HUES6 (cell line): ENCODE results near the gene SELENOH.

Experiments used
- H3K27ac ChIP-seq: 2 replicates; pipeline ENCODE4 v1.7.0; 2013; ENCODE audit warnings: low read depth, mild to moderate bottlenecking, low read length, inconsistent platforms
- H3K27me3 ChIP-seq: 2 replicates; pipeline ENCODE4 v1.6.1; 2013; ENCODE audit warnings: low read length; ENCODE audit not compliant: control insufficient read depth, insufficient read depth
- H3K36me3 ChIP-seq: 2 replicates; pipeline ENCODE4 v1.6.1; 2013; ENCODE audit warnings: low read length; ENCODE audit not compliant: control insufficient read depth, insufficient read depth
- H3K4me1 ChIP-seq: 2 replicates; pipeline ENCODE4 v1.6.1; 2013; ENCODE audit warnings: low read length; ENCODE audit not compliant: control insufficient read depth, insufficient read depth
- H3K4me3 ChIP-seq: 2 replicates; pipeline ENCODE4 v1.5.1; 2013; ENCODE audit warnings: low read depth, low read length
- H3K9ac ChIP-seq: one replicate; pipeline ENCODE4 v1.6.1; 2013; ENCODE audit warnings: mild to moderate bottlenecking, low read length
- H3K9me3 ChIP-seq: 2 replicates; pipeline ENCODE4 v1.6.1; 2013; ENCODE audit warnings: low read depth, low read length; ENCODE audit not compliant: control insufficient read depth, insufficient read depth

SELENOH gene

GRCh38 chr11:57746920-57747319 lies 5.6 kb downstream of the SELENOH start:
- no peak overlapping the region for H3K4me3 ChIP-seq
- no peaks in the 10 kb centered on the region for H3K27me3 ChIP-seq
- H3K36me3 ChIP-seq: peaks cover 34% of the 10 kb centered on the region
- no peak overlapping the region for H3K27ac ChIP-seq
- no peak overlapping the region for H3K9ac ChIP-seq
- 0 out of 2 replicates have a peak, but pooled peaks cover 5% of the 10 kb centered on the region for H3K4me1 ChIP-seq
- no peaks in the 10 kb centered on the region for H3K9me3 ChIP-seq

DNA sequence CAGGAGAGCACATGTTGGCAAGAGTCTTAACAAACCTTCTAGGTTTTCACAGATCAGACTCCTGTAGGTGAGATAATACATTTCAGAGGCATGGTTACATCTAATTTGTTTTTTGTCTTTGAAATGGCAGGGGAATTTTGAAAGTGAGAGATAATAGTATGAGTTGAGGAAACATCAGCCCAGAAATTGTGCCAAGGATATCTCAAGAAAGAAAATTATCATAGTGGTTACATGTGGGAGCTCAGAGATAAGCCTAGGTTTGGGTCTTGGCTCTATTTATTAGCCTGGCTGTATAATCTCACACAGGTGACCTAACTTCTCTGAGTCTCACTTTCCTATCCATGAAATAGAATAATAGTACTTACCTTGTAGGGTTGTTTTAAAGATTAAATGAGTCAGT lies 9.9 kb downstream of the SELENOH start:
- Histone ChIP-seq H3K9ac (no peak overlapping the region), H3K4me3 (no peak overlapping the region), H3K27me3 (no peaks in the 10 kb centered on the region), H3K36me3 (no peaks in the 10 kb centered on the region), H3K4me1 (peaks cover 4% of the 10 kb centered on the region; the same call in 1 of the 2 replicates), H3K27ac (no peak overlapping the region), H3K9me3 (no peaks in the 10 kb centered on the region)

- Histone ChIP-seq H3K27ac (no peak within 1 kb of the TSS), H3K9ac (no peak within 1 kb of the TSS), H3K4me1 (peaks cover 6% of the 10 kb centered on the region; the same call in 1 of the 2 replicates), H3K4me3 (no peak within 1 kb of the TSS), H3K36me3 (no peaks in the 10 kb centered on the region), H3K27me3 (no peaks in the 10 kb centered on the region), H3K9me3 (no peaks in the 10 kb centered on the region)
Observed at GRCh38 chr11:57751676-57752253, 10.5 kb downstream of the SELENOH start, which contains the start of gene BTBD18. TSS of gene BTBD18 (minus strand) at chr11:57751819. CDS start at chr11:57751188, 631 bp downstream.

- Histone ChIP-seq H3K27ac (no peak overlapping the region), H3K9me3 (no peaks in the 10 kb centered on the region), H3K27me3 (no peaks in the 10 kb centered on the region)
Observed at GRCh38 chr11:57752954-57753353, 11.7 kb downstream of the SELENOH start.

DNA sequence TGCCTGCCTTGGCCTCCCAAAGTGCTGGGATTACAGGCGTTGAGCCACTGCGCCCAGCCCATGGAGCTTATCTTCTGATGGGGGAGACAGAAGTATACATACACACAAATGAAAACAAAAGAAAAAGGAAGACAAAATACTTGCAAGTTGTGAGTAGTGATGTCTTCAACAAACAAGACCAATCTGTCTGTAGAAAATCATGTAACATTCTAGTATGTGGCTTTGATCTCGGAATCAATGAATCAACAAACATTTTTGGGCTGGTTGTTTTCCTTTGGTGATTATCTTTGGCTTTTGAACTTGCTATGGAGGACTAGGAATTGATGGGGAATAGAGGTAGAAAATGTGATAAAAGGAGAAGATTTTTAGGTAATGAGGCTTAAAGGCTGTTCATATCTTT lies 16.9 kb downstream of the SELENOH start:
- no peak overlapping the region for H3K9ac ChIP-seq
- no peak overlapping the region for H3K27ac ChIP-seq

More at GRCh38 chr11:57752954-57753353, 11.7 kb downstream of the SELENOH start:
- Histone ChIP-seq H3K4me3 (no peak overlapping the region), H3K4me1 (peaks cover 6% of the 10 kb centered on the region; the same call in 1 of the 2 replicates), H3K9ac (no peak overlapping the region), H3K36me3 (no peaks in the 10 kb centered on the region)

GRCh38 chr11:57761301-57762234 lies 20.3 kb downstream of the SELENOH start, which contains the start of gene CTNND1:
TSS of gene CTNND1 (plus strand) at chr11:57761802. CDS start at chr11:57791479, 29,677 bp downstream.
- peaks cover 17% of the 10 kb centered on the region for H3K4me1 ChIP-seq
- H3K27ac ChIP-seq: peak within 1 kb of the TSS; percentile 83
- no peaks in the 10 kb centered on the region for H3K27me3 ChIP-seq
- peak within 1 kb of the TSS; percentile 86 for H3K4me3 ChIP-seq
- no peaks in the 10 kb centered on the region for H3K36me3 ChIP-seq
- H3K9me3 ChIP-seq: no peaks in the 10 kb centered on the region
- H3K9ac ChIP-seq: peak within 1 kb of the TSS; percentile 90

More for the DNA sequence above, 16.9 kb downstream of the SELENOH start:
- H3K9me3 ChIP-seq: no peaks in the 10 kb centered on the region
- no peaks in the 10 kb centered on the region for H3K27me3 ChIP-seq
- H3K4me3 ChIP-seq: no peak overlapping the region
- H3K36me3 ChIP-seq: no peaks in the 10 kb centered on the region
- H3K4me1 ChIP-seq: peaks cover 9% of the 10 kb centered on the region; the same call in 1 of the 2 replicates

DNA sequence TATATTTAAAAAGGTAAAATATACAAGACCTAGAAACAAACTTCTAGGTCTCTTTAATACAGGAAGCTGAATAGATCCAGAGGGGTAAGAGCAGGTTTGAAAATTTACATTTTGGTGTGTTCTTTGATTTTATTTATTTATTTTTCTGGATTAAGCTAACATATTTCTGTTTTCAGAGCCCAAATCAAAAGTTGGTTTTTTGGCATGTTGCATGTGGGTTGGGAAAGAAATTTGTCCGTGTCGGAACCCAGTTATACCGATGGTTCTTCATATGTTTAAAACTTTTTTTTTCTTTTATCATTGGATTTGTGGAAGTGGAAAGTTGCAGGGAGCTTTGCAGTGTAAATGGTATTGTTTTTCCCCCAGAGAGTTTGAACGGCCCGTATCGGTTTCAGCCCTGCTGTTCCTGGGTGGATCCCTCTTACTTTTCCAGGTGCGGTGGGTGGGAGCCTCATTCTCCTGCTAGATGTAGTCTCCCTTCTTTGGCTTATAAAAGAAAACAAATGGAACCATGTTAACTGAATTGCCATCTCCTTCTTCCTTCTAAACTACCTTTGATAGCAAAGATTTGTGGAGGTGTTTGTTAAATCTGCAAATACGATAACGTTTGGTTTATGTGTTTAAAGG lies 21.1 kb downstream of the SELENOH start:
- Histone ChIP-seq H3K36me3 (peaks cover 4% of the 10 kb centered on the region; the same call in 1 of the 2 replicates), H3K9ac (peak overlapping the region; percentile 90), H3K4me1 (peaks cover 17% of the 10 kb centered on the region), H3K4me3 (peak overlapping the region; percentile 86), H3K27ac (peak overlapping the region; percentile 83), H3K9me3 (no peaks in the 10 kb centered on the region), H3K27me3 (no peaks in the 10 kb centered on the region)

DNA sequence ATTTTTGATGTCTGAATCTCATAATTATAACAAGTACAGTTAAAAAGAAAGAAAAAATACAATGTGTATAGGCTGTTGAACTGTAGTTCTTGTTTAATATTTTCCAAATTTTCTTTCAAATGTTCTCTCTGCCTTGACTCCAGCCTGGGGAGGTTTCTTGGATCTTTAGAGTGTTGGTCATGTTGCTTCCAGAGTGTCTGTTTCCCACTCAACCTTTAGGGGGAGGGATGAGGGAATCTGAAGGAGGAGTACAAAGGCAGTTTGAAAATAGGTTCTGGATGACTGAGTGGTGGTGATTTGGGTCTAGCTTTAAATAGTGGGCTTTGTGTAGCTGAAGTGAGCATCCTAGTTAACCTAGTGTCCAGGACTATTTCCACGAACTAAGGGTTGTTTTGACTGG lies 22.3 kb downstream of the SELENOH start:
- peak overlapping the region; percentile 83; the same call in 1 of the 2 replicates for H3K27ac ChIP-seq

DNA sequence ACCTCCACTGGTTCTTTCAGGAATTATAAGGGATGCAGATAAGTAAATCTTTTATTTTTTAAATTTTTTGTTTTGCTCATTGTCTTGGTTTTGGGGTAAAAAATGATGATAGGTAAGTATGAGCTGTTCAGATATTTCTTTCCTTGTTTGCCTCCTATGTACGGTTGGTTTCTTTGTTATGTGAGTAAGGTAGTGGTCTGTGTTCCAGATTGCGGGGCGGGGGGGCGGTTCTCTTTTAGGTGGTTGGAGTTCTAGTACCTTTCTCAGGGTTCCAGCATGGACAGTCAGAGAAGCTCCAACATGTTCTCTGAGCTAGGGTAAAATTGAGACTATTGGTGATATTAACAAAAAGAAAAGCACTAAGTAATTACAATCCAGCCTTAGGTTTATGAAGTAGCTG lies 22.7 kb downstream of the SELENOH start:
- H3K27ac ChIP-seq: no peak overlapping the region
- peaks cover 6% of the 10 kb centered on the region; the same call in 1 of the 2 replicates for H3K36me3 ChIP-seq
- H3K9me3 ChIP-seq: no peaks in the 10 kb centered on the region
- no peaks in the 10 kb centered on the region for H3K27me3 ChIP-seq
- H3K9ac ChIP-seq: peak overlapping the region; percentile 90
- H3K4me3 ChIP-seq: peak overlapping the region; percentile 86
- peaks cover 17% of the 10 kb centered on the region for H3K4me1 ChIP-seq

More for the DNA sequence above, 22.3 kb downstream of the SELENOH start:
- peaks cover 17% of the 10 kb centered on the region for H3K4me1 ChIP-seq
- peaks cover 6% of the 10 kb centered on the region; the same call in 1 of the 2 replicates for H3K36me3 ChIP-seq
- no peaks in the 10 kb centered on the region for H3K27me3 ChIP-seq
- H3K9ac ChIP-seq: peak overlapping the region; percentile 90
- no peaks in the 10 kb centered on the region for H3K9me3 ChIP-seq
- H3K4me3 ChIP-seq: peak overlapping the region; percentile 86

DNA sequence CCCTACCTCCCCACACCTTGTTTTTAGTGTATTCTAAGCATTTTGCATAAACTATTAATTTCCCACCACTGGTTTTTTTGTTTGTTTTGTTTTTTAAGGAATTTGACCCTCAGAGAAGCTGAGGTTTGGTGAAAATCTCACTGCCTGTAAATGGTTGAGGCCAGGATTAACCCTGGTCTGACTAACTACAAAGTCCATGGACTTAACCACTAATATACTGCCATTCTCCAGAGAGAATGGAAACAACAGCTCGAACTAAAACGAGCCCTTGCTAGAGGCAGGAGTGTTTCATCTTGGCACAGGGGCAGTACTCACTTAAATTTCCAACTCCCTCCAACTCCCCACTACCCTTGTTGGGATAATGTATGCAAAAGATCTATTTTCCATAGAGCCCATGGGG lies 23.3 kb downstream of the SELENOH start:
- H3K4me3 ChIP-seq: peak overlapping the region; percentile 86
- H3K9ac ChIP-seq: no peak overlapping the region
- H3K9me3 ChIP-seq: no peaks in the 10 kb centered on the region
- peaks cover 6% of the 10 kb centered on the region; the same call in 1 of the 2 replicates for H3K36me3 ChIP-seq
- H3K27me3 ChIP-seq: no peaks in the 10 kb centered on the region
- no peak overlapping the region for H3K27ac ChIP-seq
- H3K4me1 ChIP-seq: peaks cover 17% of the 10 kb centered on the region
